Upper lobe of left lung (tissue), 6 donors: ENCODE data around the gene PREX1. TPM values are rescaled to one million over a fixed set of nuclear protein-coding genes. Genes with fewer than 3 reads are reported as not detected.
A peak's percentile ranks its signal among the peaks of the same experiment; 100 is the strongest.

Source experiments
- ATAC-seq, 2 donors: fragments of 200-7000 bp; cut with Tn5 transposase; one replicate each; pipeline ENCODE4 v1.9.1; 2022; ENCODE audit warnings: mild to moderate bottlenecking in 2 of 2, moderate library complexity in 2 of 2; ENCODE audit not compliant: low FRiP score in 2 of 2
- DNase-seq, 2 donors: peaks; one replicate each; pipeline ENCODE4 v3.0.0-alpha.2; 2019 to 2020
- H3K27ac ChIP-seq, 4 donors: fragments of 200-600 bp; sonication (generic); one replicate each; pipeline ENCODE4 v1.5.1; 2016 to 2019
- H3K27me3 ChIP-seq, 4 donors: fragments of 200-600 bp; sonication (generic); one replicate each; pipeline ENCODE4 v1.5.1; 2017 to 2019
- H3K36me3 ChIP-seq, 4 donors: fragments of 200-600 bp; sonication (generic); one replicate each; pipeline ENCODE4 v1.5.1; 2016 to 2019
- H3K4me1 ChIP-seq, 4 donors: fragments of 200-600 bp; sonication (generic); one replicate each; pipeline ENCODE4 v1.5.1; 2018 to 2019
- H3K4me3 ChIP-seq, 4 donors: fragments of 200-600 bp; sonication (generic); one replicate each; pipeline ENCODE4 v1.5.1; 2017 to 2019; ENCODE audit warnings: mild to moderate bottlenecking in 2 of 4, moderate library complexity in 1 of 4
- H3K9me3 ChIP-seq, 4 donors: fragments of 200-600 bp; sonication (generic); one replicate each; pipeline ENCODE4 v1.5.1; 2018 to 2019
- CTCF ChIP-seq, 6 experiments: fragments of 450-650 bp in 4 of 6; fragments of 200-600 bp in 2 of 6; sonication (generic) in 2 of 6; IDR thresholded peaks; one replicate each; pipeline ENCODE4 v1.5.1; 2016 to 2019; ENCODE audit warnings: antibody characterized with exemption in 6 of 6
- EP300 ChIP-seq, 4 donors: sonication (generic); formaldehyde crosslinking; IDR thresholded peaks; one replicate each; pipeline ENCODE4 v1.5.1; 2017; ENCODE audit warnings: antibody characterized with exemption in 4 of 4, control low read depth in 2 of 4
- POLR2A ChIP-seq, 4 donors: fragments of 450-650 bp; IDR thresholded peaks; one replicate each; pipeline ENCODE4 v1.5.1; 2016 to 2017; ENCODE audit warnings: antibody characterized with exemption in 4 of 4, mild to moderate bottlenecking in 2 of 4
- POLR2AphosphoS5 ChIP-seq, 2 donors: sonication (generic); formaldehyde crosslinking; IDR thresholded peaks; one replicate each; pipeline ENCODE4 v1.5.1; 2017; ENCODE audit warnings: antibody characterized with exemption in 2 of 2
- WGBS, 2 donors: methylation state at CpG; one replicate each; pipeline ENCODE4 v1.1.5; 2017 to 2018; 5-methylcytosine and 5-hydroxymethylcytosine counted together
- total RNA-seq, 6 donors: library from RNA; depleted of rRNA in 4 of 6; stranded (reverse); fragments of >200 nt in 4 of 6; gene quantifications; one replicate each; pipeline versions ENCODE4 v1.1.0 to v1.2.1, GENCODE V29; 2016 to 2021
- donor health status: DM: no; HTN: no; CAD: no; lungs with moderate emphysema.
- donor health status: DM: no; HTN: yes; CAD: no; lungs with severe emphysema.

Gene PREX1
- total RNA-seq, 6 donors from 2014 or later = 42.8 to 177 (median 74.6) TPM

GRCh38 chr20:48791014-48791413 is 36.8 kb downstream of the PREX1 start:
- Histone ChIP-seq H3K4me1 (peaks cover 42 to 74% (median 61%) of the 10 kb centered on the region in 4 donors), H3K36me3 (no peaks in the 10 kb centered on the region), H3K9me3 (no peaks in the 10 kb centered on the region), H3K27ac (no peak overlapping the region), H3K4me3 (no peak overlapping the region), H3K27me3 (no peaks in the 10 kb centered on the region)
- TF ChIP-seq POLR2AphosphoS5 (IDR thresholded peaks at IDR 0.05) (no peak), POLR2A (IDR thresholded peaks at IDR 0.05) (no peak), EP300 (IDR thresholded peaks at IDR 0.05) (no peak), CTCF (IDR thresholded peaks at IDR 0.05) (no peak)
- DNase-seq (no peak), ATAC-seq (no peak)
- 29 to 41% methylated on average over 10 to 11 of the region's 11 CpGs for WGBS, 2 donors

- H3K4me3 ChIP-seq = no peak overlapping the region
- peaks cover 44 to 76% (median 59%) of the 10 kb centered on the region in 4 donors for H3K4me1 ChIP-seq
- H3K27ac ChIP-seq = no peak overlapping the region
Observed at GRCh38 chr20:48790473-48791003, 37.3 kb downstream of the PREX1 start.

GRCh38 chr20:48789781-48790472 is 37.9 kb downstream of the PREX1 start:
- DNase-seq (no peak), ATAC-seq (no peak)
- Histone ChIP-seq H3K27ac (no peak overlapping the region), H3K36me3 (no peaks in the 10 kb centered on the region), H3K4me3 (no peak overlapping the region), H3K4me1 (peaks cover 41 to 76% (median 56%) of the 10 kb centered on the region in 4 donors), H3K27me3 (no peaks in the 10 kb centered on the region), H3K9me3 (no peaks in the 10 kb centered on the region)
- WGBS, 2 donors = 70 to 76% methylated on average over 9 of the region's 9 CpGs
- TF ChIP-seq POLR2A (IDR thresholded peaks at IDR 0.05) (no peak), CTCF (IDR thresholded peaks at IDR 0.05) (no peak), POLR2AphosphoS5 (IDR thresholded peaks at IDR 0.05) (no peak), EP300 (IDR thresholded peaks at IDR 0.05) (no peak)

More at GRCh38 chr20:48790473-48791003, 37.3 kb downstream of the PREX1 start:
- no peak for DNase-seq
- H3K36me3 ChIP-seq = no peaks in the 10 kb centered on the region
- TF ChIP-seq POLR2AphosphoS5 (IDR thresholded peaks at IDR 0.05) (no peak), CTCF (IDR thresholded peaks at IDR 0.05) (no peak), POLR2A (IDR thresholded peaks at IDR 0.05) (no peak), EP300 (IDR thresholded peaks at IDR 0.05) (no peak)
- H3K27me3 ChIP-seq = no peaks in the 10 kb centered on the region
- WGBS, 2 donors = 55 to 61% methylated on average over 5 of the region's 5 CpGs
- ATAC-seq = no peak
- H3K9me3 ChIP-seq = no peaks in the 10 kb centered on the region

- no peaks in the 10 kb centered on the region for H3K36me3 ChIP-seq
- ATAC-seq (no peak), DNase-seq (no peak)
- H3K4me1 ChIP-seq = peaks cover 36 to 77% (median 52%) of the 10 kb centered on the region in 4 donors
- no peak for TF ChIP-seq CTCF (IDR thresholded peaks at IDR 0.05)
- H3K27me3 ChIP-seq = no peaks in the 10 kb centered on the region
- H3K9me3 ChIP-seq = no peaks in the 10 kb centered on the region
- H3K4me3 ChIP-seq = no peak overlapping the region
- peak overlapping the region in 1 of 4 donors; percentile 72 for H3K27ac ChIP-seq
- WGBS, 2 donors = 87 to 88% methylated on average over 6 of the region's 6 CpGs
Observed at GRCh38 chr20:48789185-48789668, 38.6 kb downstream of the PREX1 start.
